GM19238 (cell line): ENCODE measurements around the gene GLCE.

Experiments
- DNase-seq: peaks from one replicate; pipeline ENCODE4 v3.0.0; 2011; ENCODE audit warnings: low spot score; ENCODE audit not compliant: insufficient read length

The GLCE gene

GRCh38 chr15:69160141-69160993 lies at the start of gene GLCE:
TSS of gene GLCE (plus strand) at chr15:69160635. CDS start at chr15:69255807, 95,172 bp downstream.
- DNase-seq, result peak; percentile 96

GRCh38 chr15:69114331-69114928 lies 46.0 kb upstream of the GLCE start:
- no peak for DNase-seq

DNA sequence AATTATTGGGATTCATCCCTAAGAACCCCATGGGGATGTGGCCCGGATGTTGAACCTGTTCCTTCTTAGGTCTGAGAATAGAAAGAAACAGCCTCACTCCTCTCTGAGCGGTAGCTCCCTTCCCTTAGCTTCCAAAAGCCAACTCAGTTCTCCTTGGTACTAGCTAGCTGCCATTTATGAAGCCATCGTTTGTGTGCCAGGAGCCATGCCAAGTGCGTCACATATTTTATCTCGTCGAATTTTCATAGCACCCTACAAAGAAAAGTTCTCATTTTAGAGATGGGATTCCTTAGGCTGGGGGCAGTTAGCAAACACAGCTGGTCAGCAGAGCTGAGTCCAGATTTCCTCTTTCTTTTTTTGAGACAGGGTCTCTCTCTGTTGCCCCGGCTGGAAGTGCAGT lies 45.4 kb upstream of the GLCE start:
- no peak for DNase-seq

GRCh38 chr15:69116391-69116790 lies 44.0 kb upstream of the GLCE start:
- DNase-seq, result no peak

- no peak for DNase-seq
Observed at GRCh38 chr15:69117431-69117871, 43.0 kb upstream of the GLCE start.

- no peak for DNase-seq
Observed at GRCh38 chr15:69118089-69118488, 42.3 kb upstream of the GLCE start.

DNA sequence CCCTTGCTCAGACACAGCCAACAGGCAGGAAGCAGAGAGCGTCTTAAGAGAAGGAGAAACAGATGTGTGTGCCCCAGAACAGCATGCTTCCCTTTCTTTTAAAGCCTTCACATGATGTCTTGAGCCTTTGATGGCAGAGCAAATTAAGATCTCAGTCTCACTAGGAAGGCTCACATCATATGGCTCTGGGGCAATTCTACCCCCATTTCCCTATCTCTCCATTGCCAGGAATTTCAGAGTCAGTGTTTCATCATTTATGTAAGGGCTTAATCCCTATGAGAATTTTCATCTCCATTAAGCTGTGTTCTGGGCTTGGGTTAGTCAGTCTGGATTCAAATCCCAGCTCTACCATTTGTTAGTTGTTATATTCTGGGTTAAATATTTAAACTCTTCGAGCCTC lies 41.4 kb upstream of the GLCE start:
- DNase-seq, result no peak

DNA sequence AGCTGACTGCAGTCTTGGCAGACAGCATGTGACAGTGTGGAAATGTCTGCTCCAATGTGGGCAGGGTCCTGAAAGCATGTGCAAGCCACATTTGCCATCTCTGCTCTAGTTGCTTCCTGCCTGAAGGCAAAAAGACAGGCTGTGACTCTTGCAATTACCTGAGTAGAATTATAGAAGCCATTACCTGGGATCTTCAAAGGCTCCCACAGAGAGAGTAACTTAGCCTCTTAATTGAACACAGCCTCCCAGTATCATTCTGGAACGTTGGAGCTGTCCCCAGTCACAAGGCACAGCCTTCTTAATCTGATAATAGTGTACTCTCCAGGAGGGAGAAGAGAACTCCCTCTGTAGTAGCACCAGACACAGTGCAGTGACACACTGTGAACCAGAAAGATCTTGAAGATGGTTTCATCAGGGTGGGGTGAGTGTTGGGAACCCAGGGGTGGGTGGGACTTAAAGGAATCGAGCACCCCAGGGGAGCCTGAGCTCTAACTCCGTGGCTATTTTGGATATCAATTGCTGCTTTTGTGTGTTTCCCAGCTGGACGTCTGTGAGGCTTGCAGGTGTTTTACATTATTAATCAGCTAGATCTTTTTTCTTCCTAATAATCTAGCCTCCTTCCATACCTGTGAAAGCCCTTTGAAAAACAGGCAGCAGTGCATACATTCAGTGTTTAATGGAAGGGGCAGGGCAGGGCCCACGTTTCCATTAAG lies 40.6 kb upstream of the GLCE start:
- DNase-seq, result no peak

DNA sequence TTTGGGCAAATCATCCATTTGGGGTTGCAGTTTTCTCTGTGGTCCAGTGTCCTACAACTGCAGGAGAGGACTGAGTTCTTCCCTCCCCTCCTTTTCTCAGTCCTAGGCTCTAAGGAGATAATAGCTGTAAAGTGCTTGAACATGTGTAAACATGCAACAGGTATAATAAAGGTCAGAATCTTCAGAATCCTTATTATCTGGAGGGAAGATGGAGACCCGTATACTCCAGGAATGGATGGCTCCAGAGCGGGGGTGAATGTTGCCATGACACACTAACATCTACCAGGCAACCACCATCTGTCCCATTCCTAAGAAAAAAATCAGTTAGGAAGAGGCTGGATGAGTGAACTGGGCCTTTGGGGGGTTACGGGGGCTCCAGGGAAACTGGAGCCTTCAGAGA lies 39.7 kb upstream of the GLCE start:
- no peak for DNase-seq

- no peak for DNase-seq
Observed at GRCh38 chr15:69121198-69121828, 39.1 kb upstream of the GLCE start.

GRCh38 chr15:69125236-69125635 lies 35.2 kb upstream of the GLCE start:
- no peak for DNase-seq

- no peak for DNase-seq
Observed at GRCh38 chr15:69126054-69126469, 34.4 kb upstream of the GLCE start.

DNA sequence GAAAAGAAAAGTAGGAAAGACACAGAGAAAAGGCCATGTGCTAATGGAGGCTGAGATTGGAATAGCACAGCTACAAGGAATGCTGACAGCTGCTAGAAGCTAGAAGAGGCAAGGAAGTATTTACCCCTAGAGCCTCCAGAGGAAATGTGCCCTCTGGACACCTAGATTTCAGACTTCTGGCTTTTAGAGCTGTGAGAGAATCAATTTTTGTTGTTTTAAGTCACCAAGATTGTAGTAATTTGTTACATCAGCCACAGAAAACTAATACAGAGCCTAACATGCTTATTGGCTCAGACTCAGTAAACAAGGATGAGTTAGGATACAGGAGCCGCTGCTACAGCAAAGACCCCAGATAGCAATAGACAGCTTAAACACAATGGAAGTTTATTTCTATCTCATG lies 33.1 kb upstream of the GLCE start:
- DNase-seq, result no peak

DNA sequence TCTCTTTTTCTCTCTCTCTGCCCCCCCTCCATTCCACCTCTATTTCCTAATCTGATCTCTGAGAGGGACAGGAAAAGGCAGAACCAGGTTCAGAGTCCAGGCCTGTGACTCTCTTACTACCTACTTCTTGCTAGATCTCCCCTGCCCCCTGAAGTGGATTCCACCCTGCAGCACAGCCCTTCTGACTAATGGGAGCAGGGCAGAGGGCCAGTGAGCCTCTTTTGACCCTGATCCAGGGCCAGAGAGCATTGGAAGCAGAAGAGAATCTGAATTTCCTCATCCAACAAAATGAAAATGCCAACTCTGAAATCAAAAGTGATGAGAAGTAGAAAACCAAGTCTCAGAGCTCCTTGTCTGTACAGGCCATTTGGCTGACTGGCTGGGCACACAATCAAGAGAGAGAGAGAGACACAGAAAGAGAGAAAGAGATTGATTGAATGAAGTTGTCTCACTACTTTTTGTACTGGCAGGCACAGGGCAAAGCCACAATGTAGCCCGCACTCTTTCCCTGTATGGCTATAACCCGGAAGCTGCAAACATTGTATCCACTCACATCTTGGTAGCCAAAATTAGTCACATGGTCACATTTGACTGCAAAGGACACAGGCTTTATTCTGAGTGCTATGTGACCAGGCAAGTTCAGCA lies 31.6 kb upstream of the GLCE start:
- DNase-seq, result no peak

DNA sequence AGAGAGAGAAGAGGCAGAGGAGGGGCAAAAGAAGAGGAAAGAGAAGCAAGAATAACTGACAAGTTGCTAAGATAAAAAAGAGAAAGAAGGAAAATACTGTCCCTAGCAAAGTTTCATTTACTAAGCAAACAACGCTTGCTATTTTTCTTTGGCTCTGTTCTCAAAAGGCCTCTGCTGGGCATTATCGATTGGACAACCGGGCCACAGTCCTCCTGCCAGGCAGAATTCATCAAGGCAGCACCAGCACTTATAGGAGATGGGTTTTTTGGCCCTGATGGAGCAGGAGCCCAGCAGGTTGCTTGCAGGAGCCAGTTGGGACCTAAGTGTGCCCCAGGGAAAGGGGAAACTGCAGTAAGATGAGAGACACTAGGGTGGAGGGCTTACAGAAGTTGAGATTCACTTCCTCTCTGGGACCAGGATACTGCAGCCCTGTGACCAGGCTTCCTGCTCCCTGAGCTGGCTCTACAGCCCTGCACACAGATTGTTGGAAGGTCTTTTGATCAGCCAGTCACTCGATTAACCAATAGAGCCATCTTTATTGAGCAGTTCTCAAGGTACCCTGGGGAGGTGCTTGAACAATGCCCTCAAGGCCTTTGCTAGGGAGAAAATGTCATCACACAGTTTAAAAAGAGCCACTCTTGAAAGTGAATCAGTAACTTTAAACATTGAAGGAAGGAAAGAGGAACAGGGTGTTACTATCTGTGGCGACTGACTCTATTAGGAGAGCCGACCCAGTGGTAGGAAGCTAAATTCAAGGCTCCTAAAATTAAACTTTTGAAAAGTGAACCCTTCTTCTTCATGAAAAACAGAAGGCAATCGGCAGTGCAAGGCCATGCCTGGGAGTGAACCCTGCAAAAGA lies 28.8 kb upstream of the GLCE start:
- no peak for DNase-seq

DNA sequence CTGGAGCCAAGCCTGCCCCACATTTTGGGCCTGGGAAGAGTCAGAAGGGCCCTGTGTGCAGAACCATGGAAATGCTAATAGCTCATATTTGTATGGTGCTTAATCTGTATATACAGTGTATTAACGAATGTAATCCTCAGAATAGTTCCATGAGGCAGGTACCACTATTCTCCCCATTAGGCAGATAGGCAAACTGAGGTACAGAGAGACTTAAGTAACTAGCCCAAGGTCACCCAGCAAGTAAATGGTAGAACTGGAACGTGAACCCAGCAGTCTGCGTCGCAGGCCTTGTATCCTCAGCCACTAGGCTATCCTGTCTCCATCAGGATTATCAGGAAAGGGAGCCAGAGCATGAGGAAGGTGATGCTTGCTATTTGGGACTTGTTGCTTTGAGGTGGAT lies 28.0 kb upstream of the GLCE start:
- DNase-seq, result no peak

- DNase-seq, result no peak
Observed at GRCh38 chr15:69132977-69133861, 27.2 kb upstream of the GLCE start.

- DNase-seq, result no peak
Observed at GRCh38 chr15:69133862-69134519, 26.4 kb upstream of the GLCE start.

GRCh38 chr15:69134791-69135190 lies 25.6 kb upstream of the GLCE start:
- DNase-seq, result no peak
